AG04449 (cell line): ENCODE measurements around the gene ZNF365.

Experiments
- CTCF ChIA-PET: fragments of 350-600 bp; formaldehyde crosslinking; extraction: SDS; loops from one replicate; lab custom pipeline; 2021; ENCODE audit warnings: antibody characterized with exemption; lab: Yijun Ruan, JAX
- POLR2A ChIA-PET: fragments of 400-600, 350-600 bp; formaldehyde crosslinking; extraction: SDS; loops from one replicate; lab custom pipeline; 2020; ENCODE audit warnings: antibody characterized with exemption, inconsistent platforms; lab: Yijun Ruan, JAX
- DNase-seq: peaks from one replicate; pipeline ENCODE4 v3.0.0-alpha.2; 2010; ENCODE audit warnings: low read depth, low spot score
- H3K4me3 ChIP-seq: 2 replicates; pipeline ENCODE4 v1.5.1; 2011; ENCODE audit warnings: low read depth, mild to moderate bottlenecking, control low read depth, low read length
- TF ChIP-seq, protein P1 (sequence below): IDR thresholded peaks from one replicate; pipeline ENCODE4 v1.5.1; 2011; ENCODE audit warnings: mild to moderate bottlenecking, moderate library complexity, low read length, control low read depth, inconsistent platforms; ENCODE audit not compliant: insufficient read depth; ENCODE audit errors: missing control alignments

The ZNF365 gene

GRCh38 chr10:62388328-62388727 lies 14.2 kb downstream of the ZNF365 start:
- CTCF ChIA-PET = no interaction called here
- H3K4me3 ChIP-seq = no peak overlapping the region
- TF ChIP-seq, protein P1, sequence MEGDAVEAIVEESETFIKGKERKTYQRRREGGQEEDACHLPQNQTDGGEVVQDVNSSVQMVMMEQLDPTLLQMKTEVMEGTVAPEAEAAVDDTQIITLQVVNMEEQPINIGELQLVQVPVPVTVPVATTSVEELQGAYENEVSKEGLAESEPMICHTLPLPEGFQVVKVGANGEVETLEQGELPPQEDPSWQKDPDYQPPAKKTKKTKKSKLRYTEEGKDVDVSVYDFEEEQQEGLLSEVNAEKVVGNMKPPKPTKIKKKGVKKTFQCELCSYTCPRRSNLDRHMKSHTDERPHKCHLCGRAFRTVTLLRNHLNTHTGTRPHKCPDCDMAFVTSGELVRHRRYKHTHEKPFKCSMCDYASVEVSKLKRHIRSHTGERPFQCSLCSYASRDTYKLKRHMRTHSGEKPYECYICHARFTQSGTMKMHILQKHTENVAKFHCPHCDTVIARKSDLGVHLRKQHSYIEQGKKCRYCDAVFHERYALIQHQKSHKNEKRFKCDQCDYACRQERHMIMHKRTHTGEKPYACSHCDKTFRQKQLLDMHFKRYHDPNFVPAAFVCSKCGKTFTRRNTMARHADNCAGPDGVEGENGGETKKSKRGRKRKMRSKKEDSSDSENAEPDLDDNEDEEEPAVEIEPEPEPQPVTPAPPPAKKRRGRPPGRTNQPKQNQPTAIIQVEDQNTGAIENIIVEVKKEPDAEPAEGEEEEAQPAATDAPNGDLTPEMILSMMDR = no peak
- DNase-seq = no peak
- POLR2A ChIA-PET = no interaction called here

DNA sequence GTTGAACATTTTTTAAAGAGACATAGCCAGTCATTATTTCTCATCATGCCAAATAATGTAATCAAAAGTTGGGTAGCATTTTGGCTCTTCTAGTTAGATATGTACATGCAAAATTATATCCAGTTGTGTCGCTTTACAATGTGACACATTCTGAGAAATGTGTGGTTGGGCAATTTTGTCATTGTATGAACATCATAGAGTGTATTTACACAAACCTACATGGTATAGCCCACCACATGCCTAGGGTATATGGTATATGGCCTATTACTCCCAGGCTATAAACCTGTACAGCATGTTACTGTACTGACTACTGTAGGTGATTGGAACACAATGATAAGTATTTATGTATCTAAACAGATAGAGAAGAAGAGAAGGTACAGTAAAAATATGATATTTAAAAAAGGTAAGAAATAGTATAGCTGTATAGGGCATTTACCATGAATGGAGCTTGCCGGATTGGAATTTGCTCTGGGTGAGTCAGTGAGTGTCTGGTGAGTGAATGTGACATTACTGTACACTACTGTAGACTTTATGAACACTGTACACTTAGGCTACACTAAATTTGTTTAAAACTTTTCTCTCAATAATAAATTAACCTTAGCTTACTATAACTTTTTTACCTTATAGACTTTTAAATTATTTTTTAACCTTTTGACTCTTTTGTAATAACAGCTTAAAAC lies 16.5 kb downstream of the ZNF365 start:
- POLR2A ChIA-PET = no interaction called here
- H3K4me3 ChIP-seq = no peak overlapping the region
- CTCF ChIA-PET = no interaction called here

GRCh38 chr10:62393237-62393636 lies 19.1 kb downstream of the ZNF365 start:
- TF ChIP-seq, protein P1 = no peak
- DNase-seq = no peak
- ChIA-PET POLR2A (no interaction called here), CTCF (interaction anchor here (0.6 to 1.2 kb wide), 3 partner anchors 8 to 128 kb away, joined by 3 to 4 read pairs (median 3); no protein-coding TSS in a partner anchor)
- no peak overlapping the region for H3K4me3 ChIP-seq

More for the DNA sequence above, 16.5 kb downstream of the ZNF365 start:
- TF ChIP-seq, protein P1 = no peak
- no peak for DNase-seq

- CTCF ChIA-PET = no interaction called here
- POLR2A ChIA-PET = no interaction called here
- TF ChIP-seq, protein P1 = no peak
- H3K4me3 ChIP-seq = no peak overlapping the region
- DNase-seq = no peak
Measured at GRCh38 chr10:62394556-62395018, 20.4 kb downstream of the ZNF365 start.

GRCh38 chr10:62395892-62396291 lies 21.7 kb downstream of the ZNF365 start:
- POLR2A ChIA-PET = no interaction called here
- no peak for DNase-seq
- H3K4me3 ChIP-seq = no peak overlapping the region
- CTCF ChIA-PET = no interaction called here
- TF ChIP-seq, protein P1 = no peak

GRCh38 chr10:62396864-62397263 lies 22.7 kb downstream of the ZNF365 start:
- CTCF ChIA-PET = no interaction called here
- TF ChIP-seq, protein P1 = no peak
- POLR2A ChIA-PET = no interaction called here
- DNase-seq = no peak
- H3K4me3 ChIP-seq = no peak overlapping the region
